BLaER1 (cell line): ENCODE results near the gene ARFGAP2.

Experiments
- H3K27ac ChIP-seq: shearing (Covaris generic); formaldehyde crosslinking; 2 replicates; pipeline ENCODE4 v1.8.1; 2022
- H3K27me3 ChIP-seq: shearing (Covaris generic); formaldehyde crosslinking; 2 replicates; pipeline ENCODE4 v1.8.1; 2022
- H3K36me3 ChIP-seq: shearing (Covaris generic); formaldehyde crosslinking; 2 replicates; pipeline ENCODE4 v1.8.1; 2022
- H3K4me1 ChIP-seq: shearing (Covaris generic); formaldehyde crosslinking; 2 replicates; pipeline ENCODE4 v1.8.1; 2022
- H3K4me2 ChIP-seq: shearing (Covaris generic); formaldehyde crosslinking; 2 replicates; pipeline ENCODE4 v1.8.1; 2022
- H3K4me3 ChIP-seq: shearing (Covaris generic); formaldehyde crosslinking; 2 replicates; pipeline ENCODE4 v1.8.1; 2022
- H3K9ac ChIP-seq: shearing (Covaris generic); formaldehyde crosslinking; 2 replicates; pipeline ENCODE4 v1.8.1; 2022
- H3K9me3 ChIP-seq: shearing (Covaris generic); formaldehyde crosslinking; 2 replicates; pipeline ENCODE4 v1.8.1; 2022
- H4K20me1 ChIP-seq: shearing (Covaris generic); formaldehyde crosslinking; 2 replicates; pipeline ENCODE4 v1.8.1; 2022
- Cebpa-rat ChIP-seq: shearing (Covaris generic); IDR thresholded peaks from 2 replicates; pipeline ENCODE4 v1.8.1; 2022

ARFGAP2 gene

DNA sequence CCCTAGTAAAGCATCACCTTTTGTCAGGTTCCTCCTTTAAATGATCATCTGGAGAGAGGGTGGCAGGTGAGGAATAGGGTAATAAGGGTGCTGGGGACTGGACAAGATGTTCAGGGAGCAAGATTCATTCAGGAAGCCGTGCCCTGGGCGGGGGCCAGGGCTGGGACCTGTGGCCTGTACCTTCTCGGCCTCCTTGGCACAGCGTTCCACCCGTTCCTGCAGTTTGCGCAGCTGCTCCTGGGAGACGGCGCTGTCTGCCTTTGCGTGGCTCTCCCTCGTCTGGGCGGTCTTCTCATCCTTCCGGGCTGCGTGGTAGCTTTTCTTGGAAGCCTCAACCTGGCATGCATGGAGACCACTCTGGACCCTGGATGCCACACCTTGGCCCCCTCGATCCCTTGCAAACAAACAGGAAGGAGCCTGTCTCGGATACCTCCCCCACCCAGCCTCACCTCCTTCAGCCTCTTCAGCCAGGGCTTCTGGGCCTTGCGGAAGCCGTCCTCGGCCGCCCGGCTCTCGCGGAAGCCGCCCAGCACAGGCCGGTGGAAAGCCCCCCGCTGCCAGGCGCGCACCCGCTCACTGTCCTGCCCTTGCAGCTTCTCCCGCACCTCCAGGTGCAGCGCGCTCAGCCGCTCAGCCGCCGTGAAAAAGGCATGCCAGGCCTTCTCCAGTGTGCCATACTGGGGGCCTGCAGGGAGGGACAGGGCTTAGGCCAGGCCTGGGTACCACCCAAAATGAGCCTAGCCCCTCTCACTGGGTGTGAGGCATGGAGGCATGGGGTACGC is 3.5 kb upstream of the ARFGAP2 start:
- Histone ChIP-seq H4K20me1 (peaks cover 29% of the 10 kb centered on the region), H3K9ac (no peak overlapping the region), H3K27ac (no peak overlapping the region), H3K4me2 (no peak overlapping the region), H3K27me3 (no peaks in the 10 kb centered on the region), H3K4me1 (peaks cover 52% of the 10 kb centered on the region), H3K9me3 (no peaks in the 10 kb centered on the region), H3K36me3 (peaks cover 56% of the 10 kb centered on the region), H3K4me3 (no peak overlapping the region)
- no peak for TF ChIP-seq Cebpa-rat

DNA sequence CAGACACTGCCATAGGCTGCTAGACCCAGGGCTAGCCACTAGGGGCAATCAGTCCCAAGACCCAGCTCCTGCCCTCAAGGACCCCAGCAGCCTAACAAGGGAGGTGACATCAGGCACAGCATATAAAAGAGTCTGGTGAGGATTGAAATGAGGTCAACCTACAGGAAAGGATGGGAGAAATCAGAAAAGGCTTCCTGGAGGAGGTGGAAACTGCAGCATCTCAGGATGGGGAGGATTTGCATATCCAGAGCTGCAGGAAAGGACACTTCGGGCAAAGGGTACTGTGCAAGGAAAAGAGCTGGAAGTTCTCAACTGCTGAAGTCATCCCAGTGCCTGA is 2.9 kb upstream of the ARFGAP2 start:
- Histone ChIP-seq H3K27ac (no peak overlapping the region), H3K4me3 (no peak overlapping the region)
- TF ChIP-seq Cebpa-rat = no peak

DNA sequence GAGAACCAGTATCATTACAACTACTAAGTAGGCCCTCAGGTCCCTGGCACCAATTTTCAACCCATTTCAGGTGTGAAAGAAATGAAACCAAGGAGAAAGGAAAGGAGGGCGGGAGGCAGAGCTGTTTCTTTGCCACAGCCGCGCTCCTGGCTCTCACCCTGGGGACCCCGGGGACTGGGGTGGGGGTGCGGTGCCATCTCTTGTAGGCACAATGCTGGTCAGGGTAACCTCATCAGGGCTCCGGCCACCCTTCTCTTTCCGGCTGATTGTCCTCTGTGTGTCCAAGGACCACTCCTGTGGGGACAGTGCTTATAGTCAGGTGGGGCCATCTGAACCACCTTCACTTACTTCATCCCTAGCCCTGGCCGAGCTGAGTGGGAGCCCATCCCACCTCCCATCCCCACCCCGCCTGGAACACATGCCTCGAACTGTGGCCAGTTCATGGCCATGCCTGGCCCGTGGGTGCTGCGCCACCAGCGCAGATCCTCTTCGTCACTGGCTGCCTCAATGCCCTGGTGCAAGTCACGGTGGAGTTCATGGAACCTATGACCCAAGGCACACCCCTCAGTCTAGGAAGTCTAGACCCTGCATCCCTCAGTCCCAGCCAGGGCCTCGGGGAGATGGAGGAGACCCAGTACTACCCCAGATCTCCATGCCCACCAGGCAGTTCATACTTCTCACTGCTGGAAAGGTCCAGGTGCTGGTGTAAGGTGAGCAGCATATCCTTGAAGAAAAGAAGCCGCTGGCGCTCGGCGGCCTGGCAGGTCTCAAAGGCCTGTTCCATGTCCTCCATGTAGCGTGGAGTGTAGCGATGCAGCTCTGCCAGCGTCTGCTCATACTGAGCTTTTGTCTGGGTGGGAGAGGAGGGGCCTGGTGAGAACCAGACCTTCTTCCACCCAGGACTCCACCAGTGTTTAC is 2.3 kb upstream of the ARFGAP2 start:
- H3K27me3 ChIP-seq = no peaks in the 10 kb centered on the region
- peak overlapping the region; percentile 99; the same call in 1 of the 2 replicates for H3K9ac ChIP-seq
- no peak for TF ChIP-seq Cebpa-rat
- peak overlapping the region; percentile 97; the same call in 1 of the 2 replicates for H3K27ac ChIP-seq
- H3K4me2 ChIP-seq = no peak overlapping the region
- peaks cover 47% of the 10 kb centered on the region for H3K4me1 ChIP-seq
- H3K36me3 ChIP-seq = peaks cover 67% of the 10 kb centered on the region
- no peaks in the 10 kb centered on the region for H3K9me3 ChIP-seq
- peaks cover 30% of the 10 kb centered on the region for H4K20me1 ChIP-seq
- H3K4me3 ChIP-seq = no peak overlapping the region

More for the DNA sequence above, 2.9 kb upstream of the ARFGAP2 start:
- peaks cover 30% of the 10 kb centered on the region for H4K20me1 ChIP-seq
- no peak overlapping the region for H3K9ac ChIP-seq
- no peaks in the 10 kb centered on the region for H3K9me3 ChIP-seq
- peaks cover 52% of the 10 kb centered on the region for H3K4me1 ChIP-seq
- peaks cover 62% of the 10 kb centered on the region for H3K36me3 ChIP-seq
- H3K4me2 ChIP-seq = no peak overlapping the region
- no peaks in the 10 kb centered on the region for H3K27me3 ChIP-seq

DNA sequence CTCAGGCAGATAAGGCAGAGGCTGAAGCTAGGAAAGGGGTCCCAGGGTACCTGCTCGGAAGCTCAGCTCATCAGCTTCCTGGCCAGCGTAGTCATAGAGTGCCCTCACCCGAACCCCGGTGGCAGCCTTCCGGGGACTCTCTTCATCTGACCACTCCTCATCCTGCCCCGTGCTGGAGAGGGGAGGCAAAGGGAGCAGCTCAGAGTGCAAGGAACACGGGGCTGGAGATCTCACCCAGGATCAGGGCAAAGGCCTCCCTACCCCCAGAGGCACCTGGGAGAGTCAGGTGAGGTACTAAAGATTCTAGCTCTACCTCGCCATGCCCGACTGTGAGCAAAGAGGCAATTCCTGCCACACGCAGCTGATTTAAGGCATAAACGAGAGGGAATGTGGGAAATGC is 1.6 kb upstream of the ARFGAP2 start:
- Histone ChIP-seq H3K9me3 (no peaks in the 10 kb centered on the region), H3K9ac (peak overlapping the region; percentile 99), H3K27me3 (no peaks in the 10 kb centered on the region), H3K36me3 (peaks cover 71% of the 10 kb centered on the region), H3K4me2 (peak overlapping the region; percentile 97), H3K27ac (peak overlapping the region; percentile 97), H4K20me1 (peaks cover 36% of the 10 kb centered on the region), H3K4me3 (no peak overlapping the region), H3K4me1 (peaks cover 40% of the 10 kb centered on the region)
- no peak for TF ChIP-seq Cebpa-rat

DNA sequence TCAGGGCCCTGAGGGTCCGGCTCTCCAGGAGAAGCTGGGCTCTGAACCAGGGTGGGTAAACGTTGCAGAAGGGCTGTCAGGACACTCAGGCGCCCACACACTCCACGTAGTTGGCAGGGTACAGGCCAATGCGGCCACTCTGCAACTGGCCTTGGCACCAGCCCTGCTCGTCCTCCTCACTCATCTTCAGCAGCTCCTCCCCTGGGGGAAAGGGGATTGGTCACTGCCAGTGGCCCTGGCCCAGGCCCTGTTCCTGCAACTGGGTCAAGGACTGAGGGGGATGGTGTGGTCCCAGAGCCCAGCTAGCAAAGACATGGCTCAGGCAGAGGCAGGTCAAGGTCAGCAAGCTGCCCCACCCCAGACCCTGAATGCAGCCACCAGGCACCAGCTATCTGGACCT is 1.2 kb upstream of the ARFGAP2 start:
- Histone ChIP-seq H3K4me3 (peak overlapping the region; percentile 99), H3K36me3 (peaks cover 74% of the 10 kb centered on the region), H4K20me1 (peaks cover 41% of the 10 kb centered on the region), H3K27me3 (no peaks in the 10 kb centered on the region), H3K27ac (peak overlapping the region; percentile 97), H3K4me1 (peaks cover 37% of the 10 kb centered on the region), H3K9ac (peak overlapping the region; percentile 99), H3K4me2 (peak overlapping the region; percentile 97), H3K9me3 (no peaks in the 10 kb centered on the region)
- no peak for TF ChIP-seq Cebpa-rat

DNA sequence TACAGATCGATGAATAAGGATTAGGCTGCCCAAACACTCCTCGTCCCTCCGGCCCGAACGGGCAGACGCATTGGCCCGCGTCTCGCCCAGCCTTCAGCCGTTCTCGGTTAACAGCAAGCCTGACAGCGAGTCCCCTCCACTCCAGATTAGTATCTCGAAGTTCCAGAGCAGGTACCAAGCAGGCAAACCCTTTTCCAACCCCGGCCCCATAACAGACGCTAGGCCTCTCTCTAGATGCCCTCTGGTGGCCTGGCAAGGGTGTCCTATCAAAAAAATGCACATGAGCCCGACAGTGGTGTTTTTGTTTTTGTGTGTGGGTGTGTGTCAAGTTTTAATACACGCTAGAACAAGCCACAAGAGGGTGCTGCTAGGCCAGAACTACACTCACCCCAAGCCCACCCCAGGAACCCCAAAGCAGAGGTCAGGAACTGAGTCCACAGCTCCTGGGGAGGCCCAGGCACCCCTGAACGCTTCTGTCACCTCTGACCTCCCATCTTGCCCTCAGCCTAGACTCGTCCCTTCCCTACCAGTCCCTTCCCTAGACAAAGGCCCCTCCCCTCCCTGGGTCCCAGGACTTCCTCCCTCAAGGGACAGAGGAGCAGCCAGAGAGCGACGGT is 658 bp upstream of the ARFGAP2 start:
- H4K20me1 ChIP-seq = peaks cover 43% of the 10 kb centered on the region
- TF ChIP-seq Cebpa-rat = no peak
- H3K27me3 ChIP-seq = no peaks in the 10 kb centered on the region
- H3K9me3 ChIP-seq = no peaks in the 10 kb centered on the region
- peak overlapping the region; percentile 99 for H3K4me3 ChIP-seq
- peaks cover 34% of the 10 kb centered on the region for H3K4me1 ChIP-seq
- H3K36me3 ChIP-seq = peaks cover 76% of the 10 kb centered on the region
- peak overlapping the region; percentile 97 for H3K27ac ChIP-seq
- peak overlapping the region; percentile 97 for H3K4me2 ChIP-seq
- peak overlapping the region; percentile 99 for H3K9ac ChIP-seq

DNA sequence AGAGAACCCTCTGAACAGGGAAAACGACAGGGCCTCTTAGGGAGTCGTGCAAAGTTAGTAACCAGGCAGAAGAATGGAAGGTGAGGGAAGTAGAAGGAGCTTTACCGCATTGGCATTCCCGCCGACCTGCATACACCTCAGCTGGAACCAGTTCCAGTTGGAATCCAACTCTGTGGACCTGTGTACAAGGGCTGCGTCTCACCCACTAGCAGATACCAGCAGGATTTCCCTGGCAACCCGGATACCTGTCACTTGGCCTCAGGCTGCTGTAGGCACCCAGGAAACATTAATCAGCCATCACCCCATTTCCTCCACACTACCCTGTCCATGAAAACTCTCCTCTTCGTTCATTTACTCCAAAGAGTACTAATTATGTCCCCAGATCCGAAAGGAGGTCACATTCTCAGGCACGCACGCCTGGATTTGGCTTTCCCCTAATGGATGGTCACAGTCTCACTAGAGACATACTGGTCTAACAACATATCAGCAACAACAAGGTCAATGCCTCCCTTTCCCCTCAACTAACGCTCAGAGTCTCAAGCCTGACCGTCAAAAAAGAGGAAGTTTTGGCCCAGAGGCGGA is 842 bp downstream of the ARFGAP2 start:
- H3K27ac ChIP-seq = peak overlapping the region; percentile 97
- TF ChIP-seq Cebpa-rat = no peak
- peaks cover 76% of the 10 kb centered on the region for H3K36me3 ChIP-seq
- peak overlapping the region; percentile 99 for H3K9ac ChIP-seq
- H3K27me3 ChIP-seq = no peaks in the 10 kb centered on the region
- peak overlapping the region; percentile 99 for H3K4me3 ChIP-seq
- peaks cover 32% of the 10 kb centered on the region for H3K4me1 ChIP-seq
- no peaks in the 10 kb centered on the region for H3K9me3 ChIP-seq
- H4K20me1 ChIP-seq = peaks cover 56% of the 10 kb centered on the region
- H3K4me2 ChIP-seq = peak overlapping the region; percentile 99

DNA sequence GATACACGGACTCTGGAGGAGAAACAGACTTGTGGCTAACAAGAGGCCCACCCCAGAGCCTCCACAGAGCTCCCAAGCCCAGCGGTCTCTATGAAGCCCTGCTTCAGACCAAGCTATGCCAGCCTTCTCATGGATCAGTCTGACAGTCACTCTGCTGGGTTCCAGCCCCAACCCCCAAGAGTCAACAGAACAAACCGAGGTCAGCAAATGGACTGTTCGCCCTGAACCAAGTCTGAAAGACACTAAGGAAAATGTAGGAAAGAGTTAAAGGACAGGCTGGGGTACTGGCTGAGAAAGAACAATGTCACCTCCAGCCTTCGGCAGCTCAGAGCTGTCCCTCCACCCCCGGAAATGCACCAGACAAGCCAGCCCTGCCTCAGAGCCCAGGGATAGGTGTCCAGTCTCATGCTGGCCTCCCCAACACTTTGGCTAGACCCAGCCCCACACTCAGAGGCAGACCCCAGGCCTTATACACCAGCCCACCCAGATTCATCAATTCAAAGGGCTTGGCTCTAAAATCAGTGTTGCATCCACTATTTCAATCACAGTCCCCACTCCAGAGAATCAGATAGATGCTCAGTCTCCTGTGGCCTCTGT is 3.8 kb downstream of the ARFGAP2 start:
- Histone ChIP-seq H4K20me1 (peaks cover 86% of the 10 kb centered on the region), H3K9me3 (no peaks in the 10 kb centered on the region), H3K4me3 (no peak overlapping the region), H3K4me1 (peaks cover 23% of the 10 kb centered on the region), H3K27me3 (no peaks in the 10 kb centered on the region), H3K9ac (peak overlapping the region; percentile 40; the same call in 1 of the 2 replicates), H3K36me3 (peaks cover 78% of the 10 kb centered on the region), H3K4me2 (no peak overlapping the region), H3K27ac (no peak overlapping the region)
- no peak for TF ChIP-seq Cebpa-rat

DNA sequence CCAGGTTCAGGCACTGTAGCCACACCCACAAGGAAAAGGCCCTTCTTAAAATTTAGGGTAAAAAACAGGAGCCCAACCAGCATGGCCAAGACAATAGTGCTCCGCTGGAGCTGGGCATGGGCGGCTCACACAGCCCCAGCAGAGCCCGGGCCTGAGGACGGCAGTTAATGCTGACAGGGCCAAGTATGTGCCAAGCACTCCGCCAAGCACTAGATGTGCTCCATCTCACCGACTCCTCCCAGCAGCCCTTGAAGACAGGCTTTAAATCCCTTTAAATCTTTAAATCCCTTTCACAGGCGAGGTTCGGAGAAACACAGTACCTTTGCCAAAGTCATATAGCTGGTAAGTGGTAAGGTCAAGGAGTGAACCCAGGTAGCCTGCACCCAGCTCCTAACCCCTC is 4.8 kb downstream of the ARFGAP2 start:
- no peak overlapping the region for H3K4me2 ChIP-seq
- no peak overlapping the region for H3K4me3 ChIP-seq
- peaks cover 16% of the 10 kb centered on the region for H3K4me1 ChIP-seq
- TF ChIP-seq Cebpa-rat = no peak
- H3K36me3 ChIP-seq = peaks cover 88% of the 10 kb centered on the region
- H3K27me3 ChIP-seq = no peaks in the 10 kb centered on the region
- H3K9ac ChIP-seq = no peak overlapping the region
- H3K9me3 ChIP-seq = no peaks in the 10 kb centered on the region
- H4K20me1 ChIP-seq = peaks cover 95% of the 10 kb centered on the region
- no peak overlapping the region for H3K27ac ChIP-seq
